ENCODE results near the gene CTSF. TPM values are rescaled to one million over a fixed set of nuclear protein-coding genes. Genes with fewer than 3 reads are reported as not detected.

The CTSF gene
- total RNA-seq, 3 donors from 2014 or later, result 98.6 to 149 (median 116) TPM

DNA sequence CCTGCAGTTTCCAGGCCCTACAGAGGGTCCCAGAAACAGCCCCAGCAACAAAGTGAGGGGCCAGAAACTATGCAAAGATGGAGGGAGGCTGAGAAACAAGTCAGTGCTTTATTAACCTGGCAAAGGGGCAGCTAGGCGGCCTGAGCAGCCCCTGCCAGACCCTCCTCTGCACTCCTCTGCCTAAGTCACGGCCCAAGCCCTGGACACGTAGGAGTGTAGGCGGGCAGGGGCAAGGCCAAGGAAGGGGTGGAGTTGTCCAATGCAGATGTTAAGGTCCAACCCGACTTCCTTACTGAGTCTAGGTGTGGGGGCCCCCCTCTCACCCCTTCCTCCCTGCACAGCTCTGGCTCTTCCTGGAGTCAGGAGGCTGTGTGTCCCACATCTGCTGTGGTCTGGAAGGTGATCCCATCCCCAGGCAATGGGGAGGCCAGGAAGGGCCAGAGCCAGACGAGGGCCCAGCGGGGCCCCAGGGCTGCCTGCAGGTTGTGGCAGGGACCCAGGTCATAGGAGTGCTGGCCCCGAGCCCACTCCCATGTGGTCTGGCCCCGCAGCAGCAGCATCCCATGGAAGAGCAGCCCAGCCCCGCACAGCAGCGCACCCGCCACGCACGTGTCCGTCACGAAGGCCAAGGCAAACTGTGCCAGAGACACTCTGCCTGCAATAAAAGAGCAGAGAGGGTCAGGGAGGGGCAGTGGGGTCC lies 29.1 kb downstream of the CTSF start:
- intact Hi-C loops (cut with DNase I; ENCODE audit: low total_unique reads), result no loop called here
- no peaks in the 10 kb centered on the region for H3K9me3 ChIP-seq
- no peak overlapping the region for H3K27ac ChIP-seq
- H3K36me3 ChIP-seq, result no peaks in the 10 kb centered on the region
- no peak overlapping the region for H3K4me3 ChIP-seq
- H3K4me1 ChIP-seq, result no peaks in the 10 kb centered on the region
- H3K27me3 ChIP-seq, result no peaks in the 10 kb centered on the region
- DNase-seq (ENCODE audit: low spot score in 2 of 2), result no peak
- TF ChIP-seq POLR2A (IDR thresholded peaks at IDR 0.05) (no peak), POLR2AphosphoS5 (IDR thresholded peaks at IDR 0.05) (no peak)
- TF ChIP-seq, protein P1, sequence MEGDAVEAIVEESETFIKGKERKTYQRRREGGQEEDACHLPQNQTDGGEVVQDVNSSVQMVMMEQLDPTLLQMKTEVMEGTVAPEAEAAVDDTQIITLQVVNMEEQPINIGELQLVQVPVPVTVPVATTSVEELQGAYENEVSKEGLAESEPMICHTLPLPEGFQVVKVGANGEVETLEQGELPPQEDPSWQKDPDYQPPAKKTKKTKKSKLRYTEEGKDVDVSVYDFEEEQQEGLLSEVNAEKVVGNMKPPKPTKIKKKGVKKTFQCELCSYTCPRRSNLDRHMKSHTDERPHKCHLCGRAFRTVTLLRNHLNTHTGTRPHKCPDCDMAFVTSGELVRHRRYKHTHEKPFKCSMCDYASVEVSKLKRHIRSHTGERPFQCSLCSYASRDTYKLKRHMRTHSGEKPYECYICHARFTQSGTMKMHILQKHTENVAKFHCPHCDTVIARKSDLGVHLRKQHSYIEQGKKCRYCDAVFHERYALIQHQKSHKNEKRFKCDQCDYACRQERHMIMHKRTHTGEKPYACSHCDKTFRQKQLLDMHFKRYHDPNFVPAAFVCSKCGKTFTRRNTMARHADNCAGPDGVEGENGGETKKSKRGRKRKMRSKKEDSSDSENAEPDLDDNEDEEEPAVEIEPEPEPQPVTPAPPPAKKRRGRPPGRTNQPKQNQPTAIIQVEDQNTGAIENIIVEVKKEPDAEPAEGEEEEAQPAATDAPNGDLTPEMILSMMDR (IDR thresholded peaks at IDR 0.05), result no peak

DNA sequence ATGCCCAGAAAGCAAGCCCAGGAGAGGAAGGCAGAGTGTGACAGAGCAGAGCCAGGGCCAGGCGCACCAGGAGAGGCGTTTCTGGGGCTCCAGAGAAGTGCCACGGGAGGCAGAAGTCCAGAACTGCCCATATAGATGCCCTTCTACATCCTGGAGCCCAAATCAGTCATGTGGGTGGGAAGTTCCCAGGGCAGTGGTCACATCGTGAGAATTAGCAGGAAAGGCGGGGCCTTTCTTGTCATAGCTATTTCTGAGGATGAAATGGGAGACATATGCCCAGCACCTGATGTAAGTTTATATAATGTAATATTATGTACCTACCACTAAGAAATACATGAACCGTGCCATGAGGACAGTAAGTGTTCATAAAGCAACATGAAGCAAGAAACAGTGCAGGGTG lies 35.6 kb downstream of the CTSF start:
- Histone ChIP-seq H3K4me1 (no peaks in the 10 kb centered on the region), H3K9me3 (no peaks in the 10 kb centered on the region), H3K36me3 (no peaks in the 10 kb centered on the region), H3K27ac (no peak overlapping the region), H3K27me3 (no peaks in the 10 kb centered on the region), H3K4me3 (no peak overlapping the region)
- intact Hi-C loops (cut with DNase I; ENCODE audit: low total_unique reads), result no loop called here
- no peak for TF ChIP-seq POLR2A (IDR thresholded peaks at IDR 0.05)
- TF ChIP-seq POLR2AphosphoS5 (IDR thresholded peaks at IDR 0.05), result no peak
- TF ChIP-seq, protein P1 (IDR thresholded peaks at IDR 0.05), result no peak
- DNase-seq (ENCODE audit: low spot score in 2 of 2), result no peak

DNA sequence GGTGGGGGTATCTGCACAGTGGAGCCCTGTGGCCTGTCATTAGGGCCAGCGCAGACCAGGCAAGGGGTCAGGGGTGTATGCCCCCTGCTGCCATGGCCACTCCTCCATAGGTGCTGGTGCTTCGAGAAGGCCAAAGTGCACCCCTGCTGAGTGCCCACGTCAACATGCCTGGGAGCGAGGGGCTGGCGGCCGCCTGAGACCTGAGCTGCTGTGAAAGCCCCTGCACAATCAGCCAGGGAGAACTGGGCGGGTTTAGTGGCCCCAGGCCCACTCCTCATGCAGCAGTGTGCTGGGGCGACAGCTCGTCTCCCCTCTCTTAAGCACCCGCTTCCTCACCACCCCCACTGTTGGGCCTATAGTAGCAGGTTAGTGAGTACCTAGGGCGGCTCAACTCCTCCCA lies 36.6 kb downstream of the CTSF start:
- no peaks in the 10 kb centered on the region for H3K36me3 ChIP-seq
- no peaks in the 10 kb centered on the region for H3K9me3 ChIP-seq
- no peak overlapping the region for H3K4me3 ChIP-seq
- no peaks in the 10 kb centered on the region for H3K4me1 ChIP-seq
- DNase-seq (ENCODE audit: low spot score in 2 of 2), result no peak
- H3K27ac ChIP-seq, result no peak overlapping the region
- no peaks in the 10 kb centered on the region for H3K27me3 ChIP-seq
- TF ChIP-seq, protein P1 (IDR thresholded peaks at IDR 0.05), result no peak
- intact Hi-C loops (cut with DNase I; ENCODE audit: low total_unique reads), result no loop called here

DNA sequence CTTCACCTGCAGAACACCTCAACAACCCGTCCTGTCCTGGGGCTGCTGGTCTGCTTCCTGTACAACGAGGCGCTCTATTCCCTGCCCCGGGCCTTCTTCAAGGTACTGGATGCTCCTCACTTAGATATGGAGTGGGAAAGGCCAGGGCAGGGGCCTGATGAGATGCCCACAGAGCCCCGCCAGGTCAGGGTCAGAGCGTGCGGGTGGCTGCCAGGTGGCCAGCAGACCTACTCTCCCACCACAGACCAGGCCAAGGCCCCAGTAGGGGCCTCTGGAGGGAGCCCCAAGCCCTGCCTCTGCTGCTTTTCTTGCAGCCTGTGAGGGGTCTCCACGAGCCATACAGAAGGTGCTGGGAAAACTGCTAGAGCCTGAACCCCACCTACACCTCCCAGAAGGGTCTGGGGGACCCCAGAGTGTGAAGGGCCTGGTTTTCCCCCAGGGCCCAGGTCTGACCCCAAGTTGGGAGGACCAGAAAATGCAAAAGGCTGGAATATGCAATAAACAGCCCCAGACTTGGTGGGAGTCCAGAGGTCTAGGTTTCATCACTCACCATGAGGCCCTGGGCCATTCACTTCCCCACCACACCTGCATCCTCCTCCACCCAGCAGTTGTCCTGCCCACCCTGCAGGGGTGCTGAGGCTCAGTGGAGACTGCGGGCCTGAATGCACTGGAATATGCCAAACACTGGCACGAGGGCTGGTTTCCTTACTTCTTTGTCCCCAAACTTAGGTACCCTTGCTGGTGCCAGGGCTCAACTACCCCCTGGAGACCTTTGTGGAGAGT lies 37.3 kb downstream of the CTSF start:
- intact Hi-C loops (cut with DNase I; ENCODE audit: low total_unique reads), result no loop called here
- DNase-seq (ENCODE audit: low spot score in 2 of 2), result no peak
- TF ChIP-seq POLR2A (IDR thresholded peaks at IDR 0.05) (no peak), POLR2AphosphoS5 (IDR thresholded peaks at IDR 0.05) (no peak)
- Histone ChIP-seq H3K4me1 (no peaks in the 10 kb centered on the region), H3K27me3 (no peaks in the 10 kb centered on the region), H3K36me3 (no peaks in the 10 kb centered on the region), H3K4me3 (no peak overlapping the region), H3K9me3 (no peaks in the 10 kb centered on the region), H3K27ac (no peak overlapping the region)

DNA sequence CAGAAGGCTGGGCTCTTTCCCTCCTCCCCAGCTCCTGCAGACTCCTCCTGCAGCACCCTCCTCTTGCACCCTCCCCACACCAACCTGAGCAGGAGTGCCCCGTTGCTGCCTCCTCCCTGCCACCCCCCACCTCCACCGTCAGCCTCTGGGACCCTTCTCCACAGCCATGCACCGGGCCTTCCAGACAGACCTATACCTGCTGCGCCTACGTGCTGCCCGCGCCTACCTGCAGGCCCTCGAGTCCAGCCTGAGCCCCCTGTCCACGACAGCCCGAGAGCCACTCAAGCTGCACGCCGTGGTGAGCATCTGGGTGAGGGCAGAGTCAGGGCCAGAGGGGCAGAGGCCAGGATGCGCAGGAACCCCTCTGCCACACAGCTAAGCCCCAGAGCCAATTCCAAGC lies 38.8 kb downstream of the CTSF start:
- no peak for TF ChIP-seq POLR2A (IDR thresholded peaks at IDR 0.05)
- TF ChIP-seq, protein P1 (IDR thresholded peaks at IDR 0.05), result no peak
- TF ChIP-seq POLR2AphosphoS5 (IDR thresholded peaks at IDR 0.05), result no peak
- intact Hi-C loops (cut with DNase I; ENCODE audit: low total_unique reads), result no loop called here
- no peaks in the 10 kb centered on the region for H3K27me3 ChIP-seq
- no peaks in the 10 kb centered on the region for H3K9me3 ChIP-seq
- H3K4me1 ChIP-seq, result no peaks in the 10 kb centered on the region
- DNase-seq (ENCODE audit: low spot score in 2 of 2), result no peak
- H3K4me3 ChIP-seq, result no peak overlapping the region
- no peaks in the 10 kb centered on the region for H3K36me3 ChIP-seq
- no peak overlapping the region for H3K27ac ChIP-seq
